ENCODE data around the gene FHOD3.

FHOD3 gene

DNA sequence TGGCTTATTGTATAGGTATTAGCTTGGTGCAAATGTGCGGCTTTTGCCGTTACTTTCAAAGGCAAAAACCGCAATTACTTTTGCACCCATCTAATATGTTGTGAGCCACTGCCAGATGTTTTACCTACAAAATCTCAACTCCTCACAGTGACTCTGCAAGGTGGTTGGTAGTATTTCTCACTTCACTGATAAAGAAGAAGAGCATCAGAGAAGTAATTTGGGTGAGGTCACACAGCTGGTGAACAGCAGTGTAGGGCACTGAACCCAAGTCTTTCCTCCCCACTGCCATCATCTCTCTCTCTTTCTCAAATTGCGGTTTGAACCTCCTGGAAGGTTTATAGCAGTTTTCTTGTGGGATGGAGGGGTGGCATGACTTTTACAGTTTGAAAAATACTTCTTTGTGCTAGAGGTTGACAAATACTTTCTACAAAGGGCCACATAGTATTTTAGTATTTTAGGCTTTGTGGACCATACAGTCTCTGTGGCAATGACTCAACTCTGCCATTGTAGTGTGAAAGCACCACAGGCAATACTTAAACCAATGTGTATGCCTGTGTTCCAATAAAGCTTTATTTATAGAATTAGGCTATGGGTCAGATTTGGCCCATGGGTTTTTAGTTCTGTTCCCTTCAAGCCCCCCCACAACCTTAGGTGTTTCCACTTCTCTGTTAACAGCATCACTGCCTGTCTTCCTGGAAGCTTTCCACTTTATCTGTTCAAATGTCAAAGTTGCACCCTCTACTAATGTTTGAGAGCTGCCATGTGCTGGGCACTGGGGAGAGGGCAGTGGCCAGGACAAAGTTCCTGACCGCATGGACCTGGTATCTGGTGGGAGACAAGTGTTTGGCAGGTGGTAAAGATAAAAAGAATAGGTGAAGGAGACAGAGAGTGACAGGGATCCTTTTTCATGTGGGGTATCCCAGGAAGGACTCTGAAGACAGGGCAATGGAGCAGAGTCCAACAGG is 30.1 kb downstream of the FHOD3 start:
- no peak for TF ChIP-seq CTCF (IDR thresholded peaks at IDR 0.05)
- H3K4me3 ChIP-seq: no peak overlapping the region
- H3K27ac ChIP-seq: no peak overlapping the region
- peak; percentile 26 for DNase-seq (ENCODE audit: low spot score)

DNA sequence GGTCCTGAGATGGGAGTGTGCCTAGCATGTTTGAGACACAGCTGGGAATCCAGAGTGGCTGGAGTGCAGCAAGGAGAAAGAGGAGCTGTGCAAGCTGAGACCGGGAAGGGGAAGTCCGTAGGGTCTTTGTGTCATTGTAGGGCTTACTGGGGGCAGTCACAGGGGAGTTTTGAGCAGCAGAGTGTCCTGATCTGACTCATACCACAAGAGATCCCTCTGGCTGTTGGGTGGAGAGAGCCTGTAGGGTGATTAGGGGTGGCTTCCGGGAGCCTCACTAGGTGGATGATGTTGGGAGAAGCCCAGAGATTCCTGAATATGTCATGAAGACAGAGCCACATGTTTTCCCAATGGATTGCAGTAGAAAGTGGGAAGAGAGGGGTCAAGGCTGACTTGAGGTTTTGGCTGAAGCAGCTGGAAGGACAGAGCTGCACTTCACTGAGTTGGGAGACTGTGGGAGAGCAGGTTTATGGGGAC is 30.9 kb downstream of the FHOD3 start:
- DNase-seq (ENCODE audit: low spot score): peak; percentile 64
- Histone ChIP-seq H3K27ac (no peak overlapping the region), H3K4me3 (no peak overlapping the region)
- no peak for TF ChIP-seq CTCF (IDR thresholded peaks at IDR 0.05)

DNA sequence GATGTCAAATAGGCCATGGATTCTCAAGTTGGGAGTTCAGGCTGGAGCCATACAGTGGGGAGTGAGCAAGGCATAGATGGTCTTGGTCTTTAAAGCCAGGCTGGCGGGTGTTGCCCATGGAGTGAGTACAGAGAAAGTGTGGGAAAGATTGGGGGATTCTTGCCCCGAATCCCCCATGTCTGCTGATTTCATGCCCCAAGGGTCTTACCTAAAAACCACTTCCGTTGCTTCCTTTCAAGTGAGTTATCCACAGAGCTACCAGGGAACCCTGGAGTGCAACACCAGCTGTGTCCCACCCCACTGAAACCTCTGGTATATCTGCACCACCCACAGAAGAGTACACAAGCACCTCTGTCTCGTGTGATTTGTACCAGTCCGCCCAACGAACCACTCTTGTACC is 31.4 kb downstream of the FHOD3 start:
- Histone ChIP-seq H3K4me3 (no peak overlapping the region), H3K27ac (no peak overlapping the region)
- no peak for DNase-seq (ENCODE audit: low spot score)
- TF ChIP-seq CTCF (IDR thresholded peaks at IDR 0.05): no peak

- TF ChIP-seq CTCF (IDR thresholded peaks at IDR 0.05): no peak
- no peak overlapping the region for H3K27ac ChIP-seq
- H3K4me3 ChIP-seq: no peak overlapping the region
- no peak for DNase-seq (ENCODE audit: low spot score)
Observed at GRCh38 chr18:36329684-36330434, 32.3 kb downstream of the FHOD3 start.

DNA sequence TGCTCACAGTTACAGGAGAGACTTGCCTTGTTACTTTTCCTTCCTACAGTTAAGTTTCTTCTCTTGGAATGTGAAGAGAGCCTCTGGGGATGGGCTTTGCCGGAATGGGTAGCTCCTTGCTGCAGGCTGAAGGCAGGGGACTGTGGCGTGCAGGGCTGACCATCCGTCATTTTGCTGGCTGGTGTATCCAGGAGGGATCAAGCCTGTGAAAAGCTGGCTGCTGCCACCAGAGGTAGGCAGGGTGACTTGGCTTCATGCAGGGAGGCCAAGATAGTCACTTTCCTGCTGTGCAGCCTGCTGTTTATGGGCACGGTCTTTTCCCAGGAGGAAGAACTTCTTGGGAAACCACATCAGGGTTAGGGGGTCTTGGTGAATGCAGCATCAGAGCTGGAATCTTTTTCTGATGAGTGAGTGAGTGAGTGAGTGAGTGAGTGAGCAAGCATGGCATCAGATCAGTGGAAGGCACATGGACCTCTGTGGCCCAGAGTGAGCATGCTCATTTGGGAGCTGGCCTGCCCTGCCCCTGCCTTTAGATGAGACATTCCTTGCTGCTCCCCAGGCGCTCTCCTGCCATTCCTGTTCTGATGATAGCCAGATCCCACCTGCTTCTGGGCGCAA is 33.0 kb downstream of the FHOD3 start:
- peak; percentile 16 for DNase-seq (ENCODE audit: low spot score)
- no peak overlapping the region for H3K4me3 ChIP-seq
- no peak overlapping the region for H3K27ac ChIP-seq
- TF ChIP-seq CTCF (IDR thresholded peaks at IDR 0.05): no peak

GRCh38 chr18:36331521-36331971 is 34.0 kb downstream of the FHOD3 start:
- no peak for TF ChIP-seq CTCF (IDR thresholded peaks at IDR 0.05)
- no peak overlapping the region for H3K27ac ChIP-seq
- DNase-seq (ENCODE audit: low spot score): peak; percentile 60

More at GRCh38 chr18:36331521-36331971, 34.0 kb downstream of the FHOD3 start:
- H3K4me3 ChIP-seq: no peak overlapping the region

Data from coronary artery (tissue), 2 donors.